IPS-18a (cell line): ENCODE measurements around the gene C15orf61.

Source experiments
- H3K27ac ChIP-seq: one replicate; pipeline ENCODE4 v1.5.1; 2013; ENCODE audit warnings: low read length
- H3K27me3 ChIP-seq: one replicate; pipeline ENCODE4 v1.6.1; 2013; ENCODE audit warnings: mild to moderate bottlenecking, low read length; ENCODE audit not compliant: control insufficient read depth, insufficient read depth
- H3K36me3 ChIP-seq: one replicate; pipeline ENCODE4 v1.6.1; 2013; ENCODE audit warnings: low read depth, low read length; ENCODE audit not compliant: control insufficient read depth
- H3K4me1 ChIP-seq: one replicate; pipeline ENCODE4 v1.6.1; 2013; ENCODE audit warnings: low read depth, low read length; ENCODE audit not compliant: control insufficient read depth
- H3K4me3 ChIP-seq: one replicate; pipeline ENCODE4 v1.5.1; 2013; ENCODE audit warnings: low read length
- H3K9ac ChIP-seq: one replicate; pipeline ENCODE4 v1.6.1; 2013; ENCODE audit warnings: mild to moderate bottlenecking, low read length, moderate library complexity
- H3K9me3 ChIP-seq: one replicate; pipeline ENCODE4 v1.6.1; 2013; ENCODE audit warnings: low read depth, low read length; ENCODE audit not compliant: control insufficient read depth

Gene C15orf61

DNA sequence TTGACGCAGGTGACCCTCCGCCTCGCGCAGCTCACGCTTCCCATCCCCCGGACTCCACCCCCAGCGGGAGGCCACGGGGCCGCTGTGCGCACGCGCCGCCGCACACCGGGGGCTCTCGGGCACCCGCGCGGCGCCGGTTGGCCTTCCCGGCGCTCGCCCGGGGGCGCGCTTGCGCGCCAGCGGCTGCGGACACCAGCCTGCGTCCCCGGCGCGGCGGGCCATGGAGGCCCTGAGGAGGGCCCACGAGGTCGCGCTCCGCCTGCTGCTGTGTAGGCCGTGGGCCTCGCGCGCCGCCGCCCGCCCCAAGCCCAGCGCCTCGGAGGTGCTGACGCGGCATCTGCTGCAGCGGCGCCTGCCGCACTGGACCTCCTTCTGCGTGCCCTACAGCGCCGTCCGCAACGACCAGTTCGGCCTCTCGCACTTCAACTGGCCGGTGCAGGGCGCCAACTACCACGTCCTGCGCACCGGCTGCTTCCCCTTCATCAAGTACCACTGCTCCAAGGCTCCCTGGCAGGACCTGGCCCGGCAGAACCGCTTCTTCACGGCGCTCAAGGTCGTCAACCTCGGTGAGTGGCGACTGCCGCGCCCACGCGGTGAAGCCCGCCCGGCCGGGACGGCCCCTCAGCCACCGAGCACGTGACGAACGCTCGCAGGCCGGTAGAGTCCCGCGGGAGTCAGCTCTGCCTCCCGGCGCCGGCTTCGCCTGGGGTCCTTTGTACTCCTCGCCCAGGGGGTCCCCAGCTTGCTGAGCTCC, at the start of gene C15orf61:
C15orf61 (plus strand) TSS at position 103 of the 754 bp plus-strand sequence; CDS start at position 221, 118 bp downstream.
- Histone ChIP-seq H3K9ac (peak within 1 kb of the TSS; percentile 75), H3K4me1 (peaks cover 12% of the 10 kb centered on the region), H3K36me3 (no peaks in the 10 kb centered on the region), H3K27me3 (peaks cover 22% of the 10 kb centered on the region), H3K27ac (no peak within 1 kb of the TSS), H3K9me3 (no peaks in the 10 kb centered on the region), H3K4me3 (peak within 1 kb of the TSS; percentile 76)

DNA sequence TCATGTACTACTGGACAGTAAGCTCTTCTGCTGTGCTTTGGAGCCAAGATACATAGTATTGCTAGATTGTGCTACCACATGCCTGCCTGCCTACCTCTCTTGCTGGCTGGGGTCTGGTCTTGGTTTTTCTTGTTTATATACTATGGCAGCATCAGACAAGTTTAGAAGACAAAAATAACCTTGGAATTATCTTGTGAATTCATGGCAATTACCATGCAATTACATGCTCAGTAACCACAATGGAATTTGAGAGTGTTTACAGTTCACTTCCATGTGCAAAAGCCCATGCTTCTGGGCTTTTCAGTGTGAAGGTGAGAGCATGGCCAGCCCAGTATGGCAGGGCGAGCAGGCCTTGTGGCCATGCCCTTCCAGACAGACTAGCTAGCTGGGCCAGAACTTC, 48.0 kb upstream of the C15orf61 start:
- Histone ChIP-seq H3K36me3 (no peaks in the 10 kb centered on the region), H3K4me1 (no peaks in the 10 kb centered on the region), H3K9ac (no peak overlapping the region), H3K27ac (no peak overlapping the region), H3K9me3 (no peaks in the 10 kb centered on the region), H3K27me3 (no peaks in the 10 kb centered on the region), H3K4me3 (no peak overlapping the region)

DNA sequence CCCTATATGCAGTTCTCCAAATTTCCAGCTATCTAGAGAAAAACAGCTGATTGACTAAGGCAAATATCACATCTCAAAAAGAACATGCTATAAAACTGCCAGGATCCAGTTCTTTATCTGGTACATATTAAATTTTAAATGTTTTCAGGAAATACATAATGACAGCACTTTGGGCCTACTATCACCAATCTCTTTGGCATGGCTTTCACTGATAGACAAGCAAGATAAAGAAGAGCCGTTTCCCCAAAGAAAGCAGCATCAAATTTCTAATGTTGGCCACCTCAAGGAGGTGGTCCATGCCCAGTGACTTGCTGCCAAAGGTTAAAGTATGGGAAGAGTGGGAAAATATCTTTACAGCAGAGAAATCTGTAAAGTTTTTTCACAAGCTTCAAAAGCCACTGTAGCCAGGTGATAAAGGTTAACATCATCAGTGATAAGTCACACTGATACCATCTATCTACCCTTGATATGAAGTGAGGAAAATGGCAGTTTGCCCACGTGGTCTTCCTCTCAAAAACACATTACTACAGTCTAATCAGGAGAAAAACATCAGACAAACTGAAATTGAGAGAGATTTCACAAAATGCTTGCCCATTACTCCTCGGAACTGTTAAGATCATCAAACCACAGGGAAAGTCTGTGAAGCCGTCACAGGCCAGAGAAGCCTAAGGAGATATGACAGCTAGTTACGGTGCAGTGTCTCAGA, 46.4 kb upstream of the C15orf61 start:
- Histone ChIP-seq H3K9ac (no peak overlapping the region), H3K36me3 (no peaks in the 10 kb centered on the region), H3K27ac (no peak overlapping the region)

DNA sequence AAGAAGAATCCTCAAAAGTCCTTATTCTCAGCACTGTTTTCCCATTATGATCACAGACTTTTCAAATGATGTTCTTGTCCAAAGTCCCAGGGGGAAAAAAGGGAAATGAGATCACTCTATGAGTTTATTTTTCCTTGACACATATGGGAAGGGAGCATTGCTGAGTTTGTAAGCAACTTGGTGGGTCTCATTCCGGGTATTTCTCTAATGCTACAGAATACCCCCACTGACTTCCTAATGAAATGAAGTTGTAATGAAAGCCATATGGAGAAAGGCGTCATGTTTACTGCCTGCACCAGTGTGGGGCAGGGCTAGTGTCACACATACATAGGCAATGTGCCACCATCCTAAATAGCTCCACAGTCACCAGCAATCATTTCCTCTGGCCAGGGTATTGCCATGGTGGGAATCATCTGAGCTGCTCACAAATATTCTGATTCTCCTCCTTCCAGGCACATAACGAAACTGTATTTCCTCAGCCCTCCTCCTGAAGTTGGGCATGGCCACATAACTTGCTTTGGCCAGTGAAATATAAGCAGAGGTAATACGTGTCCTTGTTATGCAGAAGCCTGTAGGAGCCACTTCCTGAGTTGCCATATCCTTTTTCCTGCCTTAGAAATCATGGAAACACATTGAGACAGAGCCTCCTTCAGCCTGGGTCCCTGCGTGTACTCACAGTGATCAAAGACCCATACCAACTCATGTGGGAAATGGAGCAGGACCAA, 41.0 kb upstream of the C15orf61 start:
- Histone ChIP-seq H3K27ac (no peak overlapping the region), H3K9me3 (no peaks in the 10 kb centered on the region), H3K36me3 (no peaks in the 10 kb centered on the region), H3K4me1 (no peaks in the 10 kb centered on the region), H3K27me3 (no peaks in the 10 kb centered on the region), H3K9ac (no peak overlapping the region), H3K4me3 (no peak overlapping the region)

More for the DNA sequence above, 46.4 kb upstream of the C15orf61 start:
- H3K4me1 ChIP-seq: no peaks in the 10 kb centered on the region
- H3K9me3 ChIP-seq: no peaks in the 10 kb centered on the region
- no peak overlapping the region for H3K4me3 ChIP-seq
- no peaks in the 10 kb centered on the region for H3K27me3 ChIP-seq

DNA sequence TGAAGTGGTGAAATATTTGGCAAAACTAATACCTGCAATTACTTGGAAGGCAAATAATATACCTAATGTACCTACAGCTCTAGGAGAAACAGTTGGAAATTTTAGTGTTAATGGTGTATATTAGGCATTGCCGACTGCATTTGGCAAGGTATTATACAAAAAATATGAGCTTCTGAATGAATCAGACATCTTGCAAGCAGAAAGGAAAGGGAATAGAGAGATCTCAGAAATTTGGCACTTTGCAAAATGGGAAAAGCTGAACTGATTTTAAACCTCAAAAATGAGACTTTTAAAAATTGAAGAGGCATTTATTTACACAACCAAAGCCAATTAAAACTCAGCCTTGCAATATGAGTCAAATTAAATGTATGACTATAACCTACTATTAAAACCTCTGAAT, 40.2 kb upstream of the C15orf61 start:
- H3K36me3 ChIP-seq: no peaks in the 10 kb centered on the region
- H3K27me3 ChIP-seq: no peaks in the 10 kb centered on the region
- no peaks in the 10 kb centered on the region for H3K9me3 ChIP-seq
- H3K27ac ChIP-seq: no peak overlapping the region
- H3K4me3 ChIP-seq: no peak overlapping the region
- H3K9ac ChIP-seq: no peak overlapping the region
- H3K4me1 ChIP-seq: no peaks in the 10 kb centered on the region

DNA sequence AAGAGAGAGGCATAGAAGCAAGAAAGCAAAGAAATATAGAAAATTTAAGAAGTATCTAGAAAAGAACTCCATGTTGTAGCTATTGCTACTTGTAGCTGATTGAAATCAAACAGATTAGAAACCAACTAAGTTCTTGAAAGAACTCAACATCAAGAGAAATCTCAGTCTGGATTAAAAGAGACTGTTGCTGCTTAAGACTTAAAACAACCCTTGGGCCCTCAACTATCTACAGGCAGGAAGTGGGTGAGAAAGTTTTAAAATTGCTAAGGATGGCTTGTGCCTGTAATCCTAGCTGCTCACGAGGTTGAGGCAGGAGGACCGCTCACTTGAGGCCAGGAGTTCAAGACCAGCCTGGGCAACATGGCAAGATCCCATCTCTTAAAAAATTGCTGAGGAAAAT, 39.3 kb upstream of the C15orf61 start:
- Histone ChIP-seq H3K4me1 (no peaks in the 10 kb centered on the region), H3K9ac (no peak overlapping the region), H3K36me3 (no peaks in the 10 kb centered on the region), H3K27ac (no peak overlapping the region), H3K4me3 (no peak overlapping the region), H3K27me3 (no peaks in the 10 kb centered on the region), H3K9me3 (no peaks in the 10 kb centered on the region)

DNA sequence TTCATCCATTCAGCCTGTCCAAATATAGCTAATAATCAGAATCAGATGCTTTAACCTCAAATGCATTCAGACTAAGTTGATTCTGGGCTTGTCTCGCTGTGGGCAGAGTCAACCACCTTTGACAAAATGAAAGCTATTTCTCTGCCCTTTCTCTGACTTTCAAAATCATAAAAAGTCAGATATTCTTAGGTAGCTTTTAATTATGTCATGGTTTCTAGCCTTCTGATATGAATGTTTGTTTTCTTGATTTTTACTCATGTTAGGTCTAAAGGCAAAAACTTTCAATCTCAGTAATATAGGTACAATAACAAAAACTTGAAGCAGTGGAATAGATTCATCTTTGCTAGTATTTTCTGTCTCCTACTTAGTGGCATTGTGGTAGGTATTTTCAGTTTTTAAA, 25.3 kb upstream of the C15orf61 start:
- H3K27me3 ChIP-seq: no peaks in the 10 kb centered on the region
- H3K4me3 ChIP-seq: no peak overlapping the region
- no peaks in the 10 kb centered on the region for H3K9me3 ChIP-seq
- H3K36me3 ChIP-seq: no peaks in the 10 kb centered on the region
- no peak overlapping the region for H3K9ac ChIP-seq
- peaks cover 8% of the 10 kb centered on the region for H3K4me1 ChIP-seq
- H3K27ac ChIP-seq: no peak overlapping the region

DNA sequence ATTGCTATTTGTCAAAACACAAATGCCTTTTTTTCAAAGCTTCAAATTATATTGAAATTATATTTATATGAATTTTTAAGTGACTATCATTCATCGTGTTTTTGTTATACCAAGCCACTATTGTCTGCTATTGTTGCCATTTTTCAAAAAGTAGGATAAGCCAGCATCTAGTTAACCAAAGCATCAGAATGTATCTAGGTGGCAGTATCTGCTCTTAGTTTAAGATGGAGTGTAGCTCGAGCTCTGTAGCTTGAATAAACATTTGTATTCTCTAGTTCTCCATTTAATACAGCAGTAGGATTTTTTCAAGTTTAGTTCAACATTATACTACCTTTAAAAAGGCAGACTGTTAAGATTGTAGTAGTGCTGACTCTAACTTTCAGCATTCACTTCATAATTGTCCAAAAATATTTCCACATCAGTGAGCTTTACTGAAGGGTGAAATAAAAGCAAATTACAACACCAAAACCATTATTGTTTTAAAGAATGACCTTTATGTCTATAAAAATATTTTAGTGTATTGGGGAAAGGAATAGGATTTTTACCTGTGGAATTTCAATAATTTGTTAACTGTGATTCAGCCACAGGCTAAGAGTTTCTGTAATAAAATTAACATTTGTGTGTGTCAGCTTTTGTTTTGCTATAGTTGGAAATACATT, 19.6 kb upstream of the C15orf61 start:
- H3K27me3 ChIP-seq: no peaks in the 10 kb centered on the region
- no peak overlapping the region for H3K9ac ChIP-seq
- no peaks in the 10 kb centered on the region for H3K9me3 ChIP-seq
- H3K27ac ChIP-seq: no peak overlapping the region
- peaks cover 14% of the 10 kb centered on the region for H3K4me1 ChIP-seq
- H3K36me3 ChIP-seq: no peaks in the 10 kb centered on the region
- no peak overlapping the region for H3K4me3 ChIP-seq

DNA sequence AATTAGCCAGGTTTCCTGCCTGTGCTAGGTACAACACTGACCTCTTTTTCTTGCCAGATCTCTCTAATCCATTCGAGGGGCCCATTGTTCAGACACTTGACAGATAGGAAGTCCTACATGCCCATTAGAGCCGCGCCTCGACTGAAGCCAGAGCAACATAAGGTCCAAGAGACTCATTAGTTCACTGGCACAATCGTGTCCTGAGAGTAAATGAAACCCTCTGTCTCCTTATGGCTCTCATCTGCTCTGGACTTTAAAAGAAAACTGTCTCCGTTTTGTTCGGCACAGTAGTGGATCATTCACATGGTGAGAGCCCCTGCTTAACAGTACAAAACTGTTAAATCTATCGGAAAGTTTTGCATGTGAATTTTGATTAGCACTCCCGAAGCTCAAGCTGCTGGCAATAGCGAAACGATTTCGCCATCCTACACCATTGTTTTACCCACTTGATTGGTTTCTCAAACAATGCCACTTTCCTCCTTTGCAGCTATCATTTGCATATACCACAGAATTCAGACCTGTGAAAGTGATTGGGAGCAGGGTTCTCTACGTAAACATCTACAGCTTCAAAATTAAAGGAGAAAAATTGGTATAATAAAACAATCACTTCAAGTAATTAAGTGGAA, 19.0 kb upstream of the C15orf61 start:
- Histone ChIP-seq H3K4me1 (peaks cover 14% of the 10 kb centered on the region), H3K27me3 (no peaks in the 10 kb centered on the region), H3K9me3 (no peaks in the 10 kb centered on the region), H3K4me3 (peak overlapping the region; percentile 7), H3K36me3 (no peaks in the 10 kb centered on the region), H3K9ac (no peak overlapping the region), H3K27ac (no peak overlapping the region)

DNA sequence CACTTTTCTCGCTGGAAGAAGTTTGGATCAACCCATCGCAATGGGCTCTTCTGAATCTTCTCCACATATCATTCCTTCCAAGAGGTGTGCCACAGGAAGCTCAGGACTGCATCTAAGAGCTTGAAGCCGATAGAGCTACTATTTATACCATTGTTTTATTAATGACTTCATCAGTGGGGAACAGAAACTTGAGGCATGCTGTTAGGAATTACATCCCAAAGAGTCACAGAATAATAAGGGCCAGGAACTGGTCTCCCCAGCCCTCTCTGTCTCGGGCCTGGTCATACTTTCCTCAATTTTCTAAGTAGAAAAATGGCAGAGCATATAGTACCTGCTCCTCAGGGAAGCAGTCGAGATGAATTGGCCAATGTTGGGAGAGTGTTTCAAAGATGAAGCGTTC, 16.9 kb upstream of the C15orf61 start:
- Histone ChIP-seq H3K4me1 (peaks cover 14% of the 10 kb centered on the region), H3K27me3 (no peaks in the 10 kb centered on the region), H3K9me3 (no peaks in the 10 kb centered on the region), H3K4me3 (no peak overlapping the region), H3K27ac (no peak overlapping the region), H3K9ac (no peak overlapping the region), H3K36me3 (no peaks in the 10 kb centered on the region)

DNA sequence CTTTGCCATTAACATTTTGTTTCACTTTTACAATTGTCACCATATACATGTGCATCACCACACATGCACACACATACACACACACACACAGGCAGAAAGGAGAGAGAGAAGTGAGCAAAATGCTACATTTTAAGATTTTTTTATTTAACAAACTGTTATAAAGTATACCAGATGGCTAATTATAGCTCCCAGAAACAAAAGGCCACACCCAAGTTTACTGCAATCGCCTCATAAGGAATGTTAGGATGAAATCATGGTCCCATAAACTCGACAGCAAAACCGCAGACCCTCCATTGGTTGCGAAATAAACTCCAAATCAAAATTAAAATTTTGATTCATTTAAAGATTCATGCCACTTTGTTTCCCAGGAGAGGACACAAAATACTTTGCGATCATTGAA, 16.1 kb upstream of the C15orf61 start:
- H3K4me1 ChIP-seq: peaks cover 14% of the 10 kb centered on the region
- H3K9me3 ChIP-seq: no peaks in the 10 kb centered on the region
- no peak overlapping the region for H3K27ac ChIP-seq
- H3K36me3 ChIP-seq: no peaks in the 10 kb centered on the region
- no peak overlapping the region for H3K4me3 ChIP-seq
- H3K27me3 ChIP-seq: no peaks in the 10 kb centered on the region
- H3K9ac ChIP-seq: no peak overlapping the region
